T-helper 1 cell treated with Interleukin-12 subunit alpha and Interleukin-12 subunit beta and Interleukin-4 antibody, amounts not matched to agents 30 μg/mL and 1 μg/mL, for 36 hours (primary cell): ENCODE results near the gene RPL15.
"Not testable (repeated sequence)": the region's sequence is repeated elsewhere in the genome, so short reads cannot be mapped to it uniquely, and the experiment has no call there.

ENCODE experiments used
- H3K27ac Mint-ChIP-seq: one replicate; pipeline ENCODE4 v1.8.0; 2021; ENCODE audit warnings: mild to moderate bottlenecking, mixed read lengths
- H3K27me3 Mint-ChIP-seq: one replicate; pipeline ENCODE4 v1.8.0; 2021; ENCODE audit warnings: low read depth, mixed read lengths
- H3K36me3 Mint-ChIP-seq: one replicate; pipeline ENCODE4 v1.8.0; 2021; ENCODE audit warnings: low read depth, mixed read lengths
- H3K4me1 Mint-ChIP-seq: one replicate; pipeline ENCODE4 v1.8.0; 2021; ENCODE audit warnings: low read depth, mixed read lengths
- H3K4me3 Mint-ChIP-seq: one replicate; pipeline ENCODE4 v1.8.0; 2021; ENCODE audit warnings: mild to moderate bottlenecking, moderate library complexity, mixed read lengths
- H3K9me3 Mint-ChIP-seq: one replicate; pipeline ENCODE4 v1.8.0; 2021; ENCODE audit warnings: mixed read lengths

Gene RPL15

DNA sequence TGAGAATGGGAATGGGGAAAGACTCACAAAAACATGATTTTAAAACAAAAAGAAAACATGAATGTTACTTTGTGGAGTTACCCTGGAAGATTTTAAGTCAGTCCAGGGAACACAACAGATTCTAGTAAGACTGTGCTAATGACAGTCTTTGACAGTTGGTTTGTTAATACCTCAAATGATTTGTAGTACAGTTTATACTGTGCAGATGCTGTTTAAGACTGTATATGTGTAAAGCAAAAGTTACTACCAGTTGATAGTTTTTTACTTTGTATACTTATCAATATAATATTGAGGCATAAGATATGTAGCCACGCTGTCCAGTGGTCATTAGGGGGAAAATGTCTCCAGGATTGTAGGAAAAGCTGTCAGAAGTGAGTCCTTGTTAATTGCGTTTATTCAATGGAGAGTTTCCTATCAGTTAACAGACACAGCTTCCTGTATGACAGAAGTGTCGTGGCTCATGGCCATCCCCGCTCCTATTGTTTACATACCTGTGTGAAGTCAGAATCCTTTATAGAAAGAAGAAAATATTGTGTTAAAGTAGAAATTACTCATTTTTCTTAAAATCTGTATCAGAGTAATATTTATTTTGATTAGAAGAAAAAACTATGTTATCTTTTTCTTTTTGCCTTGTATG is 36.1 kb upstream of the RPL15 start:
- no peaks in the 10 kb centered on the region for H3K27me3 Mint-ChIP-seq
- peaks cover 2% of the 10 kb centered on the region for H3K4me1 Mint-ChIP-seq
- H3K4me3 Mint-ChIP-seq = no peak overlapping the region
- no peaks in the 10 kb centered on the region for H3K9me3 Mint-ChIP-seq
- no peak overlapping the region for H3K27ac Mint-ChIP-seq
- H3K36me3 Mint-ChIP-seq = peaks cover 4% of the 10 kb centered on the region

DNA sequence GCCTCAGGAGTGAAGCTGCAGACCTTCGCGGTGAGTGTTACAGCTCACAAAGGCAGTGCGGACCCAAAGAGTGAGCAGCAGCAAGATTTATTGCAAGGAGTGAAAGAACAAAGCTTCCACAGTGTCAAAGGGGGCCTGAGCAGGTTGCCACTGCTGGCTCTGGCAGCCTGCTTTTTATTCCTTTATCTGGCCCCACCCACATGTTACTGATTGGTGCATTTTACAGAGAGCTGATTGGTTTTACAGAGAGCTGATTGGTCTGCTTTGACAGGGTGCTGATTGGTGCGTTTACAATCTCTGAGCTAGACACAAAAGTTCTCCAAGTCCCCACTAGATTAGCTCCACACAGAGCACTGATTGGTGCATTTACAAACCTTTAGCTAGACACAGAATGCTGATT is 34.9 kb upstream of the RPL15 start:
- H3K27me3 Mint-ChIP-seq, H3K4me1 Mint-ChIP-seq, H3K9me3 Mint-ChIP-seq, H3K27ac Mint-ChIP-seq, H3K36me3 Mint-ChIP-seq, H3K4me3 Mint-ChIP-seq: not testable (repeated sequence)

DNA sequence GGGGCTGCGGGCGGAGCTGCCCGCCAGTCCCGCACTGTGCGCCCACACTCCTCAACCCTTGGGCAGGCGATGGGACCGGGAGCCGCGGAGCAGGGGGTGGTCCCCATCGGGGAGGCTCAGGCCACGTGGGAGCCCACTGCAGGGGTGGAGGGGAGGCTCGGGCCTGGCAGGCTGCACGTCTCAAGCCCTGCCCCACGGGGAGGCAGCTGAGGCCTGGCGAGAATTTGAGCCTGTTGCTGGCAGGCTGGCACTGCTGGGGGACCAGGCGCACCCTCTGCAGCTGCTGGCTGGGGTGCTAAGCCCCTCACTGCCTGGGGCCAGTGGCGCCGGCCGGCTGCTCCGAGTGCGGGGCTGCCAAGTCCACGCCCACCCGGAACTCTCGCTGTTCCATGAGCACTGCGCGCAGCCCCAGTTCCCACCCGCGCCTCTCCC is 34.4 kb upstream of the RPL15 start:
- Mint-ChIP-seq H3K4me3 (no peak overlapping the region), H3K9me3 (no peaks in the 10 kb centered on the region), H3K4me1 (peaks cover 2% of the 10 kb centered on the region), H3K27me3 (no peaks in the 10 kb centered on the region), H3K36me3 (peaks cover 4% of the 10 kb centered on the region), H3K27ac (no peak overlapping the region)

DNA sequence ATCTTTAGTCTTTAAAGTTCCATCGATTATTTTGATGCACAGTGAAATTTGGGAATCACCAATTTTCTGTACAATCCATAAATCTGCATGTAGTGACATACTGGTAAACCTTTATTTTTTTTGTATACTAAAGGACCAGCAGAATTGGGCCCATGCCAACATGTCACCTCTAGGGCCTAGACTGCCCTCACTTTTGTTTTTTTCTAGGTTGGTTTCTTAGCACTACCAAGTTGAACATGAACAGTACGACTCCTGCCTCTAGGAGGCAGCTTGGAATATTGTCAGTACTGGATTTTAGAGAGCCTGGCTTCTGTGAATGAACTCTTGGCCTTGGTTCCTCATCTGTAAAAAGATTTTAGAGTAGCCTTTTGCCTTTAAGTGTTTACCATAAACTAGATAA is 32.5 kb upstream of the RPL15 start:
- H3K27ac Mint-ChIP-seq = no peak overlapping the region
- H3K9me3 Mint-ChIP-seq = no peaks in the 10 kb centered on the region
- peaks cover 4% of the 10 kb centered on the region for H3K36me3 Mint-ChIP-seq
- no peaks in the 10 kb centered on the region for H3K27me3 Mint-ChIP-seq
- peaks cover 2% of the 10 kb centered on the region for H3K4me1 Mint-ChIP-seq
- no peak overlapping the region for H3K4me3 Mint-ChIP-seq

DNA sequence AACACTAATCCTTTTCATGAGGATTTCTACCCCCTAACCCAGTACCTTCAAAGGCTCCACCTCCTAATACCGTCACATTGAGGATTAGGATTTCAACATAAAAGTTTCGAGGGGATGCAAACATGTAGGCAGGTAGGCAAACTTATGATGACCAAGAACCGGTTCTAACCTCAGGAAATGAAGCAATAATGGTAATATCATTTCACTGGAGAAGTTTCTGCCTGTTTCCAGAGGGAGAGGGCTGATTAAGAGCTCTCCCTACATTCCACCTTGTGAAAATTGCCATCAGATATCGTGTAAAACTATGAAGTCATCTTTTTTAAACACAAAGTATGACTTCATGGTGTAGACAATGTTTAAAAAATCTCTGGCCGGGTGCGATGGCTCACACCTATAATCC is 31.7 kb upstream of the RPL15 start:
- H3K27me3 Mint-ChIP-seq = no peaks in the 10 kb centered on the region
- H3K36me3 Mint-ChIP-seq = peaks cover 4% of the 10 kb centered on the region
- H3K27ac Mint-ChIP-seq = no peak overlapping the region
- H3K4me1 Mint-ChIP-seq = peaks cover 2% of the 10 kb centered on the region
- no peaks in the 10 kb centered on the region for H3K9me3 Mint-ChIP-seq
- H3K4me3 Mint-ChIP-seq = no peak overlapping the region

DNA sequence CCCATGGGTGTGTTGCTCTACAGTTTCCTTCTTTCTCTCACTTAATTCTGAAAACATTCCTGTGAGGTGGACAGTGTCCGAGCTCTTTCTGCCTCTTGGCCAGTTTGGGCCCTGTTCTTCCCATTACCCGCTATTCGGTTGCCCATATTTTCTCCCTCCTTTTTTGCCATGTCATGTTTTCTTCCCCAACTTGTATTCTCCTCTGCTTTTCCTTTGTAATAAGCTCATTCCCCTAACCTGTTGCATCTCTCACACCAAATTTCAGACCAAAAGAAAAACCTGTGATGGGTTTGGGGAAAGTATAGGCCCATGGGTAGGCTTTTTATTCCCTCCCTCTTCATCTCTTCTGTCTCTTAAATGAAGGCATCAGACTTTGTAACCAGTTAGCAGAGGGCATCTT is 30.6 kb upstream of the RPL15 start:
- Mint-ChIP-seq H3K27me3 (no peaks in the 10 kb centered on the region), H3K27ac (no peak overlapping the region), H3K4me3 (no peak overlapping the region), H3K4me1 (no peaks in the 10 kb centered on the region), H3K36me3 (peaks cover 4% of the 10 kb centered on the region), H3K9me3 (no peaks in the 10 kb centered on the region)

DNA sequence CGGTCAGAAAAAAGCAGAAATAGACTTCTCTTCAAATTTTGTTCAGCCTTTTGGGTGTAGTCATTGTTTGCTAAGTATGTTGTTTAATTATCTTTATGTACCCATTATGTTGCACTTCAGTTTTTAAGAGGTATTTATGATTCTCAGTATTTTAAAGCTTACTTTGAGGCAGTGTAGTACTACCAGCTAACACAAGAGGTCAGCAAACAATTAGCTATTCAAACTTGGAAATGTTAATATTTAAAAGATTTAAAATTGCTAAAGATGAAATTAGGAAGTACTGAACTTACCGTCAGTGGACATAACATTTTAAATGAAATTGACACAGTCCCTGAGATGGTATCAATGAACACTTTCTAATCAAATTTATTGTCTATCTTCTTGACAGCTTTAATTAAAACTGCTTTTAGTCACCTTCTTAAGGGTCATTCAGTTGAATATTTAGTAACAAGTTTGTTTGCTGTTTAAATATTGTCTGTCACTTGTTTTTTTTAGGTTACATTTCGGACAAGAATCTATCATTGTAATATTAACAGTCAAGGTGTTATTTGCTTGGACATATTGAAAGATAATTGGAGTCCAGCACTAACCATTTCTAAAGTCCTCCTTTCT is 28.2 kb upstream of the RPL15 start:
- Mint-ChIP-seq H3K4me1 (no peaks in the 10 kb centered on the region), H3K4me3 (no peak overlapping the region), H3K9me3 (no peaks in the 10 kb centered on the region), H3K36me3 (peaks cover under 1% of the 10 kb centered on the region), H3K27ac (no peak overlapping the region), H3K27me3 (no peaks in the 10 kb centered on the region)

DNA sequence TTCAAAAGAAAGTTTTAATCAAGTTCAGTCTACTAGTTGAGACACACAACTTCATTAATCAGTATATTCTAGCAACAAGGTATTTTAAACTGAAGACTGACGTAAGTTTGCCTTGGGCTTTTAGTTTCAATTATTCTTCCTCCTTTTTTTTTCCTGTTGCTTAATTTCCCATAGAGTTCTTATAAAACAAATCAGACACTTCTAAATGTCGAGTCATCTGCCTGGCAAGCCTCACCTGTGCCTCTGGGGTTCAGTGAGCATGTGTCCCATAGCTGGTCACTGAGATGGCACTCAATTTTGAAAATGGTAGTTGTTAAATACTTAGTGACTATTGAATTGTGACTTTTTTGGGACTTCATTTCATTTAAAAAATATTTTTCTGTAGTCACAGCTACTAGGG is 27.5 kb upstream of the RPL15 start:
- no peaks in the 10 kb centered on the region for H3K4me1 Mint-ChIP-seq
- H3K36me3 Mint-ChIP-seq = peaks cover 3% of the 10 kb centered on the region
- H3K4me3 Mint-ChIP-seq = no peak overlapping the region
- H3K9me3 Mint-ChIP-seq = no peaks in the 10 kb centered on the region
- H3K27ac Mint-ChIP-seq = no peak overlapping the region
- H3K27me3 Mint-ChIP-seq = no peaks in the 10 kb centered on the region

DNA sequence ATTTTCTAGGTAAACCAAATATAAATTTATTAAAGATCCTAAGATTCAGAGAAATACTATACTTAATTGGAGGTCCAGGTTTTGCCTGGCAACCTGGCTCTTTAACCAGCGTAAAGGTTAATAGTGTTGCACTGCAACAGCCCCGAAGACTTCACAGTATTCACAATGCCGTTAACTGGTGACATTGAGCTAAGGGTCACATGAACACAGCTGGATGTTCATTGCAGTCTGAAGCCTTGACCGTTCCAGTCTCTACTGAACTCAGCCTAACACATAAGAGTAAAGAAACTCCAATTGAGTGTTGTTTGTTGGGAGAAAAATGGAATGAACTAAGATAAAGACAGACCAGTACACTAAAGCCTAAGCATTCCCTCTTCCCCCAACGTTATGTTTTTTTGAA is 27.0 kb upstream of the RPL15 start:
- no peaks in the 10 kb centered on the region for H3K4me1 Mint-ChIP-seq
- no peaks in the 10 kb centered on the region for H3K9me3 Mint-ChIP-seq
- H3K36me3 Mint-ChIP-seq = peaks cover 3% of the 10 kb centered on the region
- no peak overlapping the region for H3K27ac Mint-ChIP-seq
- H3K4me3 Mint-ChIP-seq = no peak overlapping the region
- no peaks in the 10 kb centered on the region for H3K27me3 Mint-ChIP-seq

DNA sequence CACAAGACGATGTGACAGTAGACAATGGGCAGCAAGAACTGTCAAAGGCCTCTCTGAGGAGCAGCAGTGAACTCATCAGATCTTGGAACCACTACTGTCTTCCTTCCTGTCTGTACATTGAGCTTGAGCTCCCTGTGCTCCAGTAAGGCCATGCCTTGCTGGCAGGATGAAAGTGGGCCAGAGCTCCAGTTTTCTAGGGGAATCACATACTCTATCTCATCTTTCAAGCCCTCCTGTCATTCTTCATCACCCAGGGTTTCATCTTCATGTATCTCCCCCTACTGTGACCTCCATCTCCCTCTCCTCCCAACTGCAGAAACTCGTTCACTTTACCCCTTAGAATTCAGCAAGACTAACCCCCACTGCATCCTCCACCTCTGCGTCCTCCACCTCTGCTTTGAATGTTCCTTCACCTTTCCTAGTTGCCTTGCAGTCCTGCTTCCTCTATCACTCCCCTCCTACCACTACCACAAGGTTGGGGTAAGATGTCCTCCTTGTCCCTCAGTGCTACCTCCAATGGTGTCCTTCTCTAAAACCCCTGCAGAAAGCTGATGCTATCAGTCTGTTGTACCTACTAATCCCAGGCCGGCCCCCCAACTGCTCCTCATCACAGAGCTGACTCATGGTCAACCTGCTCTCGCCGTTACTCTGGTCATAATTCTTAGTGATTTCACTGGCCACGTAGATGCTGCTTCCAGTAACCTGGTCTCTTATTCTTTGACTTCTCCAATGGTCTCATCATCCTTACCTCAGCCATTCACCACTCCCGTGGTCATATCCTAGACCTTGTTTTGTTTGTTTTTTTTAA is 22.5 kb upstream of the RPL15 start:
- Mint-ChIP-seq H3K4me1 (no peaks in the 10 kb centered on the region), H3K9me3 (no peaks in the 10 kb centered on the region), H3K36me3 (peaks cover 11% of the 10 kb centered on the region), H3K27me3 (no peaks in the 10 kb centered on the region), H3K4me3 (no peak overlapping the region), H3K27ac (no peak overlapping the region)

DNA sequence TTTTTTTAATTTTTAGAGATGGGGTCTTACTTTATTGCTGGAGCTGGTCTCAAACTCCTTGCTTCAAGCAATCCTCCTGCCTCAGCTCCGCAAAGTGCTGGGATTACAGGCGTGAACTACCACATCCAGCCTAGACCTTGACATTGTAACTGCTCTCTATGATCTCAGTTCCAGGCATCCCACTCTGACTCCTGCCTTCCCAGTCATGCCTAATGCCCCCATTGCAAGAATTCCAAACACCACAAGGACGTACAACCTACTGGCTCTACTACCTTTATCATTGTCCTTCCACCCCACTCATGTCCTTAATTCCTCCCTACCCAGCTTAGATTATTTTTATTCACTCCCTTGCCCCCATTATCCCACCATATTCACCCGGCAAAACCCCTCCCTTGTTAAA is 21.8 kb upstream of the RPL15 start:
- Mint-ChIP-seq H3K27me3 (no peaks in the 10 kb centered on the region), H3K4me1 (no peaks in the 10 kb centered on the region)

DNA sequence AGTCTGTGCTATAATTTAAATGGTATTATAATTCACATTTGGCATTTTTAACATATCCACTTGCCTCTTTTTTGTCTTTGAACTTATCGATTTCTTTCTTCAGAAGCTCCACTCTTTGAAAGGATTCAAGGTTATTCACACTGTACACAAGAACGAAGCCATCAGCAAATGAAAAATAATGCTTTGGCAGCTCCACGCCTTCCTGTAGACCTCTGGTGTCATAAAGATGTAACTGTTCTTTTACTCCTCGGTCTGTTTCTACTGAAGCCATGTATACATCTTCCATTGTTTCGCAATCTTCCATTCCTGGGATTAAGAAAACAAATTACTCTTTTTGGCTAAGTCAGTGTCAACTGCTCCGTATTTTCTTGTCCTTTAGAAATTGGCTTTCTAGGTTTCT is 16.2 kb upstream of the RPL15 start:
- H3K9me3 Mint-ChIP-seq = no peaks in the 10 kb centered on the region
- no peak overlapping the region for H3K27ac Mint-ChIP-seq
- no peaks in the 10 kb centered on the region for H3K27me3 Mint-ChIP-seq
- H3K4me1 Mint-ChIP-seq = no peaks in the 10 kb centered on the region
- peaks cover 17% of the 10 kb centered on the region for H3K36me3 Mint-ChIP-seq
- no peak overlapping the region for H3K4me3 Mint-ChIP-seq

More for the DNA sequence above, 21.8 kb upstream of the RPL15 start:
- no peak overlapping the region for H3K4me3 Mint-ChIP-seq
- no peaks in the 10 kb centered on the region for H3K9me3 Mint-ChIP-seq
- no peak overlapping the region for H3K27ac Mint-ChIP-seq
- H3K36me3 Mint-ChIP-seq = peaks cover 11% of the 10 kb centered on the region

DNA sequence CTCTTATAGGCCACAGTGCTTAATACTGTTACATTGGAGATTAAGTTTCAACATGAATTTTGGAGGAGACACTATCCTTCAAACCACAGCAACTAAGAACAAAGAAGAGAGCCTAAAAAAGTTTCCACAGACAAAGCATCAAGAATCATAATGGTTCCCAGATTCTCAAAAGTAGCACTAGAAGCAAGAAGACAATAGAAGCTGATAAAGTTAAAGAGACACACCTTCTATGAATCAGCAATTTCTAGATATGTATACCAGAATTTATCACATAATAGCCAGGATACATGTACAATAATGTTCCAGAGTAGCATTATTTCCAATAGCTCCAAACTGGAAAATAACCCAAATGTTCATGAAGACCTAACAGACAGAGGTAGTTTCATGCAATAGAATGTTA is 12.4 kb upstream of the RPL15 start:
- Mint-ChIP-seq H3K36me3 (peaks cover 13% of the 10 kb centered on the region), H3K27me3 (no peaks in the 10 kb centered on the region), H3K4me3 (no peak overlapping the region), H3K4me1 (no peaks in the 10 kb centered on the region), H3K9me3 (no peaks in the 10 kb centered on the region), H3K27ac (no peak overlapping the region)

DNA sequence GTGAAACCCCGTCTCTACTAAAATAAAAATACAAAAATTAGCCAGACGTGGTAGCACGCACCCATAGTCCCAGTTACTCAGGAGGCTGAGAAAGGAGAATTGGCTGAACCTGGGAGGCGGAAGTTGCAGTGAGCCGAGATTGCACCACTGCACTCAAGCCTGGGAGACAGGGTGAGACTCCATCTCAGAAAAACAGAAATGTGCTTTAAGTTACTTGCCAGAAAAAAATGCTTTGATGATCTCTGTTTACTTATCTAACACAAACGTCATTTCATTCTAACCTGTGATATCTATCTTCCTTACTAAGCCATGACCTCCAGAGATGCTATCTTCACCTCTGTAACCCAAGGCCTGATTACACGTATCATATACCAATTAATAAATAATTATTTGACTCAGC is 7.6 kb upstream of the RPL15 start:
- H3K4me1 Mint-ChIP-seq = peaks cover 2% of the 10 kb centered on the region
- no peaks in the 10 kb centered on the region for H3K27me3 Mint-ChIP-seq
- H3K4me3 Mint-ChIP-seq = no peak overlapping the region
- no peak overlapping the region for H3K27ac Mint-ChIP-seq
- H3K9me3 Mint-ChIP-seq = no peaks in the 10 kb centered on the region
- H3K36me3 Mint-ChIP-seq = peaks cover 6% of the 10 kb centered on the region

DNA sequence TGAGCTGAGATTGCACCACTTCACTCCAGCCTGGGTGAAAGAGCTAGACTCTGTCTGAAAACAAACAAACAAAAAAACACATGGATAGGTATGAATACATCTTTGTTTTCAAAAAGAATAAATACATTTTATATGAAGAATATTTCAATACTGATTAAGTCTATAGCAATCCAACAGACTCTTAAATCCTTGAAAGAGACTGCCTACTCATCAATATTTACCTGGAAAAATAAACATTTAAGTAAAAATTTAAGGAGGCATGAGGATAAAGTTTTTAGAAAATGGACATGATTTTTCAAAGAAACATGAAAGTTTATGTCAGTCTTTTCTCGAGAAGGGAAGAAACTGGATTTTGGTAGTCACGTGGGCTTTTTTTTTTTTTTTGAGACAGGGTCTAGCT is 5.5 kb upstream of the RPL15 start:
- Mint-ChIP-seq H3K27ac (no peak overlapping the region), H3K4me3 (no peak overlapping the region), H3K36me3 (no peaks in the 10 kb centered on the region), H3K27me3 (peaks cover 11% of the 10 kb centered on the region), H3K4me1 (peaks cover 15% of the 10 kb centered on the region), H3K9me3 (no peaks in the 10 kb centered on the region)
